Activated CD8-positive, alpha-beta T cell treated with anti-CD3 and anti-CD28 coated beads for 36 hours (primary cell): ENCODE data around the gene RBM45. TPM values are rescaled to one million over a fixed set of nuclear protein-coding genes. Genes with fewer than 3 reads are reported as not detected.

Source experiments
- ATAC-seq: fragments of 200-7000 bp; cut with Tn5 transposase; one replicate; pipeline ENCODE4 v1.10.0; 2021; ENCODE audit warnings: mild to moderate bottlenecking, moderate library complexity
- CTCF ChIA-PET: fragments of 350-600 bp; sonication (Branson Sonifier 250); formaldehyde crosslinking; loops from one replicate; lab custom pipeline; 2021; ENCODE audit warnings: antibody characterized with exemption; lab: Charles Lee
- POLR2A ChIA-PET: fragments of 350-600 bp; sonication (Branson Sonifier 250); formaldehyde crosslinking; loops from one replicate; lab custom pipeline; 2021; ENCODE audit warnings: antibody characterized with exemption; lab: Charles Lee
- DNase-seq: peaks from one replicate; pipeline ENCODE4 v3.0.0-alpha.2; 2020
- H3K27ac Mint-ChIP-seq: one replicate; pipeline ENCODE4 v1.8.0; 2021; ENCODE audit warnings: mild to moderate bottlenecking, mixed read lengths
- H3K27me3 Mint-ChIP-seq: one replicate; pipeline ENCODE4 v1.8.0; 2021; ENCODE audit warnings: mixed read lengths
- H3K36me3 Mint-ChIP-seq: one replicate; pipeline ENCODE4 v1.8.0; 2021; ENCODE audit warnings: low read depth, mixed read lengths
- H3K4me1 Mint-ChIP-seq: one replicate; pipeline ENCODE4 v1.8.0; 2021; ENCODE audit warnings: low read depth, mixed read lengths
- H3K4me3 Mint-ChIP-seq: one replicate; pipeline ENCODE4 v1.8.0; 2021; ENCODE audit warnings: mild to moderate bottlenecking, moderate library complexity, mixed read lengths
- H3K9me3 Mint-ChIP-seq: one replicate; pipeline ENCODE4 v1.8.0; 2021; ENCODE audit warnings: mixed read lengths
- CTCF ChIP-seq: fragments of 200-600 bp; IDR thresholded peaks from one replicate; pipeline ENCODE4 v1.8.0; 2022; ENCODE audit warnings: antibody characterized with exemption, mild to moderate bottlenecking
- intact Hi-C: fragments of 100-400 bp; cut with micrococcal nuclease; formaldehyde crosslinking; loops from one replicate; pipeline ENCODE4 v1.10.0; 2022
- total RNA-seq, 2 experiments: library from RNA; stranded (reverse); gene quantifications; one replicate each; pipeline ENCODE4 v1.2.3, GENCODE V29; 2021

Gene RBM45
- total RNA-seq, 2 experiments from 2014 or later = 9.0 to 10.6 TPM

DNA sequence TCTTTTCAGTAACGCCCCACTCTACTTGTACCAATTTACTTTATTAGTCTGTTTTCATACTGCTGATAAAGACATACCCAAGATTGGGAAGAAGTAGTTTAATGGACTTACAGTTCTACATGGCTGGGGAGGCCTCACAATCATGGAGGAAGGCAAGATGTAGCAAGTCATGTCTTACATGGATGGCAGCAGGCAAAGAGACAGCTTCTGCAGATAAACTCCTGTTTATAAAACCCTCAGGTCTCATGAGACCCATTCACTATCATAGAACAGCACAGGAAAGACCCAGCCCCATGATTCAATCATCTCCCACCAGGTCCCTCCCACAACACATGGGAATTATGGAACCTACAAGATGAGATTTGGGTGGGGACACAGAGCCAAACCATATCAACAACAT, 43.3 kb downstream of the RBM45 start:
- DNase-seq (no peak), ATAC-seq (no peak)
- POLR2A ChIA-PET = no interaction called here
- no peaks in the 10 kb centered on the region for H3K9me3 Mint-ChIP-seq
- H3K4me1 Mint-ChIP-seq = no peaks in the 10 kb centered on the region
- no peak overlapping the region for H3K4me3 Mint-ChIP-seq
- peaks cover 6% of the 10 kb centered on the region for H3K27me3 Mint-ChIP-seq
- no peak for TF ChIP-seq CTCF
- intact Hi-C loops = no loop called here
- no peak overlapping the region for H3K27ac Mint-ChIP-seq
- CTCF ChIA-PET = no interaction called here
- H3K36me3 Mint-ChIP-seq = no peaks in the 10 kb centered on the region

DNA sequence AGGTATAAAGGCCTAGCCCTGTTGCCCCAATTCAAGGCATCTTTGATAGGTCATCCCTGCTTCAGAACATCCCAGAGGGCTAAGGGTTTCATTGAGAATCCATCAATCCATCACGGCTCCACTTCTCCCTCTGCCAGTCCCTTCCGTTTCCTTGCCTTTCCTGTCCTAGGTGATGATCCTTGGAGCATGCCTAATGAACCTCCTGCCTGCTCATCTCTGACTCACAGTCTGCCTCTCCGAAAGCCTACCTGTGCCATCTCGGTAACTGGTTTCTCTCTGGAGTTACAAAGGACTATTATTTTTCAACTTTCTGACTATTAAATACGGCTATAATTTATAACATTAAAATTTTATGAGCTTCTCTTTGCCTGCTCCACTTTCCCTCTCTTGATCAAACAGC, 45.3 kb downstream of the RBM45 start:
- Mint-ChIP-seq H3K27ac (no peak overlapping the region), H3K4me3 (no peak overlapping the region), H3K4me1 (no peaks in the 10 kb centered on the region), H3K9me3 (no peaks in the 10 kb centered on the region), H3K27me3 (peaks cover 12% of the 10 kb centered on the region), H3K36me3 (no peaks in the 10 kb centered on the region)
- no peak for DNase-seq
- POLR2A ChIA-PET = no interaction called here
- TF ChIP-seq CTCF = no peak
- intact Hi-C loops = no loop called here
- no peak for ATAC-seq
- CTCF ChIA-PET = interaction anchor here (1.5 kb wide), 1 partner anchor 46 kb away, joined by 3 read pairs; no protein-coding TSS in a partner anchor

DNA sequence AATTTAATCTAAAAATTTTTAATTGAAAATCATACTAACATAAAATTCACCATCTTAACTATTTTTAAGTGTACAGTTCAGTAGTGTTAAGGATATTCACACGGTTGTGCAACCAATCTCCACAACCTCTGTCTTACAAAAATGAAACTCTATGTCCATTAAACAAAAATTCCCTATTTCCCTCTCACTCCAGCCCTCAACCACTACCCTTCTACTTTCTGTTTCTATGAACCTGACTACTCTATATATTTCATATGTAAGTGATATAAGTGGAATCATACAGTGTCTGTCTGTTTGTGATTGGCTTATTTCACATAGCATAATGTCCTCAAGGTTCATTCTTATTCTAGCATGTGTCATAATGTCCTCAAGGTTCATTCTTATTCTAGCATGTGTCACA, 47.7 kb downstream of the RBM45 start:
- H3K36me3 Mint-ChIP-seq = no peaks in the 10 kb centered on the region
- no peaks in the 10 kb centered on the region for H3K9me3 Mint-ChIP-seq
- ChIA-PET CTCF (no interaction called here), POLR2A (no interaction called here)
- H3K4me1 Mint-ChIP-seq = no peaks in the 10 kb centered on the region
- H3K27me3 Mint-ChIP-seq = peaks cover 12% of the 10 kb centered on the region
- TF ChIP-seq CTCF = no peak
- no peak overlapping the region for H3K27ac Mint-ChIP-seq
- no peak for ATAC-seq
- no peak overlapping the region for H3K4me3 Mint-ChIP-seq
- DNase-seq = no peak
- intact Hi-C loops = no loop called here

DNA sequence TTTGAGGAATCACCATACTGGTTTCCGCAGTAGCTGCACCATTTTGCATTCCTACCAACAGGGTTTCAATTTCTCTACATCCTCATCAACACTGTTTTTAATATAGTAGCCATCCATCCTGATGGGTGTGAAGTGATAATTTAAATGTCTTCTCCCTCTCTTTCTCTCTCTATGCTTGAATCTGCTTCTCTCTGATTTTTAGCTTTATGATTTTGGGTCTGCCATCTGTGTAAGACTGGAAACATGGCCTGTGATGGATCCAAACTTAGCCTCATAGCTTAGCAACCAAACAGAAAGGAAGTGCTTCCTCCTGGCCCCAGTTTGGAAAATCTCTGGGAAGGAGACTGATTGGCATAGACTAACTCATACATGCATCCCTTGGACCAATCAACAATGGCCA, 48.4 kb downstream of the RBM45 start:
- no peaks in the 10 kb centered on the region for H3K36me3 Mint-ChIP-seq
- H3K4me3 Mint-ChIP-seq = no peak overlapping the region
- intact Hi-C loops = no loop called here
- H3K27me3 Mint-ChIP-seq = peaks cover 14% of the 10 kb centered on the region
- DNase-seq (no peak), ATAC-seq (no peak)
- H3K9me3 Mint-ChIP-seq = no peaks in the 10 kb centered on the region
- ChIA-PET POLR2A (no interaction called here), CTCF (no interaction called here)
- TF ChIP-seq CTCF = no peak
- H3K27ac Mint-ChIP-seq = no peak overlapping the region
- no peaks in the 10 kb centered on the region for H3K4me1 Mint-ChIP-seq

GRCh38 chr2:178163395-178163794, 51.2 kb downstream of the RBM45 start:
- CTCF ChIA-PET = no interaction called here
- Mint-ChIP-seq H3K27ac (no peak overlapping the region), H3K4me3 (no peak overlapping the region), H3K9me3 (no peaks in the 10 kb centered on the region), H3K27me3 (peaks cover 12% of the 10 kb centered on the region), H3K36me3 (no peaks in the 10 kb centered on the region), H3K4me1 (no peaks in the 10 kb centered on the region)
- DNase-seq = no peak
- intact Hi-C loops = no loop called here
- POLR2A ChIA-PET = no interaction called here
- ATAC-seq = no peak
- no peak for TF ChIP-seq CTCF
